Large intestine (tissue), 3 donors: ENCODE data around the gene ATF3. TPM values are rescaled to one million over a fixed set of nuclear protein-coding genes. Genes with fewer than 3 reads are reported as not detected.

Experiments
- DNase-seq, 2 donors: peaks; one replicate each; pipeline versions ENCODE4 v3.0.0 to v3.0.0-alpha.2; 2013
- H3K27ac ChIP-seq: one replicate; pipeline ENCODE4 v1.5.1; 2013; ENCODE audit warnings: low read length
- H3K27me3 ChIP-seq: 2 replicates; pipeline ENCODE4 v1.6.1; 2013; ENCODE audit warnings: low read length; ENCODE audit not compliant: control insufficient read depth, insufficient read depth
- H3K36me3 ChIP-seq: 2 replicates; pipeline ENCODE4 v1.6.1; 2013; ENCODE audit warnings: low read length; ENCODE audit not compliant: control insufficient read depth, insufficient read depth
- H3K4me1 ChIP-seq: one replicate; pipeline ENCODE4 v1.6.1; 2013; ENCODE audit warnings: low read length; ENCODE audit not compliant: control insufficient read depth, insufficient read depth
- H3K4me3 ChIP-seq: one replicate; pipeline ENCODE4 v1.5.1; 2013; ENCODE audit warnings: low read length
- H3K9me3 ChIP-seq: one replicate; pipeline ENCODE4 v1.6.1; 2013; ENCODE audit warnings: mild to moderate bottlenecking, low read depth, low read length, moderate library complexity; ENCODE audit not compliant: control insufficient read depth
- WGBS: methylation state at CpG from one replicate; pipeline ENCODE4 v1.1.5; 2013; ENCODE audit warnings: low lambda C conversion rate; ENCODE audit not compliant: insufficient coverage; 5-methylcytosine and 5-hydroxymethylcytosine counted together
- polyA plus RNA-seq: library from polyadenylated mRNA; unstranded; fragments of 120-200 nt; gene quantifications from one replicate; pipeline ENCODE4 v1.2.1, GENCODE V29; 2013

ATF3 gene
- polyA plus RNA-seq, 1 donor, result 71.1 TPM

GRCh38 chr1:212618466-212619210 lies 10.1 kb downstream of the ATF3 start:
- Histone ChIP-seq H3K27me3 (no peaks in the 10 kb centered on the region), H3K4me3 (no peak overlapping the region), H3K36me3 (peaks cover 49% of the 10 kb centered on the region), H3K9me3 (no peaks in the 10 kb centered on the region), H3K4me1 (no peaks in the 10 kb centered on the region), H3K27ac (no peak overlapping the region)
- no peak for DNase-seq
- WGBS, result no CpG with 5 or more reads among the region's 8 CpGs

GRCh38 chr1:212620293-212620692 lies 11.7 kb downstream of the ATF3 start:
- H3K36me3 ChIP-seq, result peaks cover 46% of the 10 kb centered on the region
- no peaks in the 10 kb centered on the region for H3K4me1 ChIP-seq
- H3K9me3 ChIP-seq, result no peaks in the 10 kb centered on the region
- no CpG with 5 or more reads among the region's 1 CpG for WGBS
- DNase-seq, result no peak
- H3K27ac ChIP-seq, result no peak overlapping the region
- H3K27me3 ChIP-seq, result no peaks in the 10 kb centered on the region
- H3K4me3 ChIP-seq, result no peak overlapping the region

- H3K36me3 ChIP-seq, result peaks cover 39% of the 10 kb centered on the region
- H3K9me3 ChIP-seq, result no peaks in the 10 kb centered on the region
- H3K27me3 ChIP-seq, result no peaks in the 10 kb centered on the region
- no peak overlapping the region for H3K4me3 ChIP-seq
- no peaks in the 10 kb centered on the region for H3K4me1 ChIP-seq
- no peak overlapping the region for H3K27ac ChIP-seq
- DNase-seq, result no peak
- WGBS, result 75% methylated on average over 2 of the region's 10 CpGs
Measured at GRCh38 chr1:212621043-212621948, 12.7 kb downstream of the ATF3 start.

- Histone ChIP-seq H3K27me3 (no peaks in the 10 kb centered on the region), H3K27ac (no peak overlapping the region), H3K36me3 (peaks cover 32% of the 10 kb centered on the region), H3K9me3 (no peaks in the 10 kb centered on the region), H3K4me3 (no peak overlapping the region), H3K4me1 (no peaks in the 10 kb centered on the region)
- DNase-seq, result no peak
- WGBS, result no CpG with 5 or more reads among the region's 1 CpG
Measured at GRCh38 chr1:212621949-212622305, 13.4 kb downstream of the ATF3 start.

- peaks cover 27% of the 10 kb centered on the region for H3K36me3 ChIP-seq
- H3K27me3 ChIP-seq, result no peaks in the 10 kb centered on the region
- no peaks in the 10 kb centered on the region for H3K9me3 ChIP-seq
- no peak for DNase-seq
- H3K27ac ChIP-seq, result no peak overlapping the region
- whole genome bisulfite sequencing, result no CpG with 5 or more reads among the region's 3 CpGs
- no peak overlapping the region for H3K4me3 ChIP-seq
- H3K4me1 ChIP-seq, result no peaks in the 10 kb centered on the region
Measured at GRCh38 chr1:212622467-212622866, 13.9 kb downstream of the ATF3 start.

- no peaks in the 10 kb centered on the region for H3K9me3 ChIP-seq
- DNase-seq, result no peak
- H3K36me3 ChIP-seq, result peaks cover 25% of the 10 kb centered on the region
- WGBS, result no CpG with 5 or more reads among the region's 4 CpGs
- no peaks in the 10 kb centered on the region for H3K27me3 ChIP-seq
- no peak overlapping the region for H3K4me3 ChIP-seq
- H3K4me1 ChIP-seq, result peaks cover 1% of the 10 kb centered on the region
- no peak overlapping the region for H3K27ac ChIP-seq
Measured at GRCh38 chr1:212622906-212623305, 14.3 kb downstream of the ATF3 start.

GRCh38 chr1:212623603-212624002 lies 15.0 kb downstream of the ATF3 start:
- H3K36me3 ChIP-seq, result peaks cover 18% of the 10 kb centered on the region
- H3K27ac ChIP-seq, result no peak overlapping the region
- H3K27me3 ChIP-seq, result no peaks in the 10 kb centered on the region
- WGBS, result 100% methylated on average over 1 of the region's 2 CpGs
- H3K4me1 ChIP-seq, result peaks cover 8% of the 10 kb centered on the region
- H3K9me3 ChIP-seq, result no peaks in the 10 kb centered on the region
- no peak for DNase-seq
- no peak overlapping the region for H3K4me3 ChIP-seq

GRCh38 chr1:212624976-212625501 lies 16.5 kb downstream of the ATF3 start:
- peaks cover 21% of the 10 kb centered on the region for H3K4me1 ChIP-seq
- H3K4me3 ChIP-seq, result no peak overlapping the region
- DNase-seq, result no peak
- H3K27ac ChIP-seq, result no peak overlapping the region
- H3K36me3 ChIP-seq, result peaks cover 3% of the 10 kb centered on the region
- H3K27me3 ChIP-seq, result no peaks in the 10 kb centered on the region
- no peaks in the 10 kb centered on the region for H3K9me3 ChIP-seq
- WGBS, result no CpG with 5 or more reads among the region's 18 CpGs

- Histone ChIP-seq H3K9me3 (no peaks in the 10 kb centered on the region), H3K4me3 (no peak overlapping the region), H3K36me3 (peaks cover 1% of the 10 kb centered on the region), H3K27me3 (no peaks in the 10 kb centered on the region), H3K4me1 (peaks cover 21% of the 10 kb centered on the region), H3K27ac (no peak overlapping the region)
- no peak for DNase-seq
- WGBS, result no CpG with 5 or more reads among the region's 19 CpGs
Measured at GRCh38 chr1:212625781-212626450, 17.4 kb downstream of the ATF3 start.

- Histone ChIP-seq H3K4me1 (peaks cover 21% of the 10 kb centered on the region), H3K4me3 (no peak overlapping the region), H3K27me3 (no peaks in the 10 kb centered on the region), H3K9me3 (no peaks in the 10 kb centered on the region), H3K36me3 (no peaks in the 10 kb centered on the region), H3K27ac (no peak overlapping the region)
- DNase-seq, result no peak
- 100% methylated on average over 1 of the region's 5 CpGs for WGBS
Measured at GRCh38 chr1:212628046-212628445, 19.5 kb downstream of the ATF3 start.
